ENCODE data around the gene TFR2.
A peak's percentile ranks its signal among the peaks of the same experiment; 100 is the strongest.
"Not testable (repeated sequence)": the region's sequence is repeated elsewhere in the genome, so short reads cannot be mapped to it uniquely, and the experiment has no call there.

TFR2 gene

GRCh38 chr7:100678291-100678984, 37.1 kb upstream of the TFR2 start:
- no peak for DNase-seq (ENCODE audit: low read depth)

- no peak for DNase-seq (ENCODE audit: low read depth)
Observed at GRCh38 chr7:100677308-100678267, 36.2 kb upstream of the TFR2 start.

GRCh38 chr7:100676501-100677306, 35.4 kb upstream of the TFR2 start:
- no peak for DNase-seq (ENCODE audit: low read depth)

- peak; percentile 81 for DNase-seq (ENCODE audit: low read depth)
Observed at GRCh38 chr7:100675581-100676350, 34.4 kb upstream of the TFR2 start.

- DNase-seq (ENCODE audit: low read depth): no peak
Observed at GRCh38 chr7:100675105-100675451, 33.7 kb upstream of the TFR2 start.

GRCh38 chr7:100674411-100675104, 33.2 kb upstream of the TFR2 start:
- DNase-seq (ENCODE audit: low read depth): no peak

GRCh38 chr7:100673942-100674410, 32.6 kb upstream of the TFR2 start:
- no peak for DNase-seq (ENCODE audit: low read depth)

GRCh38 chr7:100673302-100673941, 32.1 kb upstream of the TFR2 start, which contains the start of gene GNB2:
GNB2 (plus strand) TSS chr7:100673740; CDS start chr7:100676266, 2,526 bp downstream.
- DNase-seq (ENCODE audit: low read depth): peak; percentile 98

- no peak for DNase-seq (ENCODE audit: low read depth)
Observed at GRCh38 chr7:100671353-100672327, 30.3 kb upstream of the TFR2 start.

GRCh38 chr7:100670074-100670473, 28.7 kb upstream of the TFR2 start:
- no peak for DNase-seq (ENCODE audit: low read depth)

GRCh38 chr7:100669106-100669505, 27.8 kb upstream of the TFR2 start:
- DNase-seq (ENCODE audit: low read depth): not testable (repeated sequence)

- no peak for DNase-seq (ENCODE audit: low read depth)
Observed at GRCh38 chr7:100668069-100668449, 26.7 kb upstream of the TFR2 start.

- no peak for DNase-seq (ENCODE audit: low read depth)
Observed at GRCh38 chr7:100667331-100668068, 26.1 kb upstream of the TFR2 start.

GRCh38 chr7:100665168-100665726, 23.9 kb upstream of the TFR2 start:
- DNase-seq (ENCODE audit: low read depth): no peak

- not testable (repeated sequence) for DNase-seq (ENCODE audit: low read depth)
Observed at GRCh38 chr7:100662194-100662776, 20.9 kb upstream of the TFR2 start.

- no peak for DNase-seq (ENCODE audit: low read depth)
Observed at GRCh38 chr7:100655908-100656674, 14.7 kb upstream of the TFR2 start, which contains the start of gene ACTL6B. ACTL6B (minus strand) TSS chr7:100656448; CDS start chr7:100656354, 94 bp downstream.
